ENCODE measurements around the gene IL34.

- TF ChIP-seq, protein P1, sequence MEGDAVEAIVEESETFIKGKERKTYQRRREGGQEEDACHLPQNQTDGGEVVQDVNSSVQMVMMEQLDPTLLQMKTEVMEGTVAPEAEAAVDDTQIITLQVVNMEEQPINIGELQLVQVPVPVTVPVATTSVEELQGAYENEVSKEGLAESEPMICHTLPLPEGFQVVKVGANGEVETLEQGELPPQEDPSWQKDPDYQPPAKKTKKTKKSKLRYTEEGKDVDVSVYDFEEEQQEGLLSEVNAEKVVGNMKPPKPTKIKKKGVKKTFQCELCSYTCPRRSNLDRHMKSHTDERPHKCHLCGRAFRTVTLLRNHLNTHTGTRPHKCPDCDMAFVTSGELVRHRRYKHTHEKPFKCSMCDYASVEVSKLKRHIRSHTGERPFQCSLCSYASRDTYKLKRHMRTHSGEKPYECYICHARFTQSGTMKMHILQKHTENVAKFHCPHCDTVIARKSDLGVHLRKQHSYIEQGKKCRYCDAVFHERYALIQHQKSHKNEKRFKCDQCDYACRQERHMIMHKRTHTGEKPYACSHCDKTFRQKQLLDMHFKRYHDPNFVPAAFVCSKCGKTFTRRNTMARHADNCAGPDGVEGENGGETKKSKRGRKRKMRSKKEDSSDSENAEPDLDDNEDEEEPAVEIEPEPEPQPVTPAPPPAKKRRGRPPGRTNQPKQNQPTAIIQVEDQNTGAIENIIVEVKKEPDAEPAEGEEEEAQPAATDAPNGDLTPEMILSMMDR (IDR thresholded peaks at IDR 0.05) = no peak
- no peak for TF ChIP-seq POLR2A (IDR thresholded peaks at IDR 0.05)
Measured at GRCh38 chr16:70656712-70657263, 10.4 kb downstream of the IL34 start.
